SK-N-SH (cell line): ENCODE measurements around the gene TNFAIP8L3.

Experiments
- GABPA ChIP-seq: IDR thresholded peaks from 2 replicates; pipeline ENCODE4 v1.4.0; 2012; ENCODE audit warnings: low read depth, mild to moderate bottlenecking
- SMC3 ChIP-seq: IDR thresholded peaks from 2 replicates; pipeline ENCODE4 v1.6.1; 2012; ENCODE audit warnings: low read depth, low read length, improper control_type of control experiment

DNA sequence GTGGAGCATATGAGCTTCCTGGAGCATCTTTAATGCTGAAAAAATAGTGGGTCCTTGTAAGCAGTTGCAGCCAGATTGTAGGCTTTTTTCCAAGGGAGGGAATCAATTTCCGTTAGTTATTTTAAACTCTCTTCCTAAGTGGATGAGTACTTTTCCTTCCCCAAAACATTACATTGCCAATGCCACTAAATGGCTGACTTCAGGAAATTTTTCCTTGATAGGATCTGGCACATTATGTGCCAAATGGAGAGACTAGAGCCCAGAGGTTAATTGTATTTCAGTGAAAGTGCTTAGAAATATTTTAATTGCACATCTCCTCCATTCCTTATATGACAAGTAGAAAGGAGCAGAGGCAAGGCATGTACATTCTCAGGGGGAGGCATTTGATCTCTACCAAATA is 83.5 kb downstream of the TNFAIP8L3 start:
- TF ChIP-seq SMC3 (no peak), GABPA (no peak)
